Fibroblast of lung (primary cell): ENCODE results near the gene LCN15. TPM values are rescaled to one million over a fixed set of nuclear protein-coding genes. Genes with fewer than 3 reads are reported as not detected.

Source experiments
- DNase-seq, 2 donors: peaks; one replicate each; pipeline versions ENCODE4 v3.0.0 to v3.0.0-alpha.2; 2010; ENCODE audit warnings: low read depth in 2 of 2
- H2AFZ ChIP-seq: 2 replicates; pipeline ENCODE4 v1.5.1; 2012; ENCODE audit warnings: low read length, control low read depth, inconsistent platforms
- H3K27ac ChIP-seq: 2 replicates; pipeline ENCODE4 v1.5.1; 2011; ENCODE audit warnings: low read length, control low read depth; ENCODE audit not compliant: insufficient read depth
- H3K27me3 ChIP-seq: 2 replicates; pipeline ENCODE4 v1.5.1; 2011; ENCODE audit warnings: mild to moderate bottlenecking, low read length; ENCODE audit not compliant: control insufficient read depth, insufficient read depth
- H3K36me3 ChIP-seq: 2 replicates; pipeline ENCODE4 v1.5.1; 2011; ENCODE audit warnings: low read length; ENCODE audit not compliant: control insufficient read depth, insufficient read depth
- H3K4me1 ChIP-seq: 2 replicates; pipeline ENCODE4 v1.5.1; 2011; ENCODE audit warnings: low read length; ENCODE audit not compliant: control insufficient read depth, insufficient read depth; ENCODE audit errors: extremely low read depth
- H3K4me2 ChIP-seq: 2 replicates; pipeline ENCODE4 v1.5.1; 2011; ENCODE audit warnings: low read length, control low read depth; ENCODE audit not compliant: insufficient read depth; ENCODE audit errors: extremely low read depth
- H3K4me3 ChIP-seq, 4 experiments: fragments of 200-600 bp in 1 of 4; sonication (generic) in 1 of 4; replicated peaks in 1 of 4; 2 replicates each; pipeline ENCODE4 v1.5.1; 2011 to 2016; ENCODE audit warnings: low read length in 4 of 4, low read depth in 3 of 4, mild to moderate bottlenecking in 3 of 4, control low read depth in 2 of 4, inconsistent platforms in 1 of 4, mixed read lengths in 1 of 4; ENCODE audit not compliant: insufficient read depth in 1 of 4; ENCODE audit errors: control extremely low read depth in 1 of 4
- H3K79me2 ChIP-seq: 2 replicates; pipeline ENCODE4 v1.5.1; 2012; ENCODE audit warnings: mild to moderate bottlenecking, low read length, inconsistent platforms; ENCODE audit not compliant: control insufficient read depth, insufficient read depth
- H3K9ac ChIP-seq: 2 replicates; pipeline ENCODE4 v1.5.1; 2011; ENCODE audit warnings: mild to moderate bottlenecking, low read length, control low read depth; ENCODE audit not compliant: insufficient read depth
- H3K9me3 ChIP-seq: 2 replicates; pipeline ENCODE4 v1.5.1; 2012; ENCODE audit warnings: low read depth, low read length; ENCODE audit not compliant: control insufficient read depth, insufficient read depth
- H4K20me1 ChIP-seq: 2 replicates; pipeline ENCODE4 v1.5.1; 2011; ENCODE audit warnings: low read length; ENCODE audit not compliant: control insufficient read depth, insufficient read depth; ENCODE audit errors: extremely low read depth
- EZH2 ChIP-seq: IDR thresholded peaks from 2 replicates; pipeline ENCODE4 v1.5.1; 2012; ENCODE audit warnings: low read length, control low read depth, mild to moderate bottlenecking; ENCODE audit errors: missing control alignments
- polyA plus RNA-seq, 2 donors: library from polyadenylated mRNA; depleted of rRNA in 1 of 2; stranded (reverse) in 1 of 2; unstranded in 1 of 2; fragments of >200 nt; gene quantifications; 2 replicates each; pipeline ENCODE4 v1.2.1, GENCODE V29; 2011 to 2012; ENCODE audit warnings: missing spikeins in 1 of 2
- total RNA-seq: library from RNA; depleted of rRNA; stranded (reverse); fragments of >200 nt; gene quantifications from 2 replicates; pipeline ENCODE4 v1.2.1, GENCODE V29; 2014
- TF ChIP-seq, protein P1 (sequence below), 2 donors: IDR thresholded peaks in 1 of 2; conservative IDR thresholded peaks in 1 of 2; 1 replicate in 1 of 2; 2 replicates in 1 of 2; pipeline ENCODE4 v1.5.1; 2011 to 2012; ENCODE audit warnings: low read length in 2 of 2, control low read depth in 1 of 2, inconsistent platforms in 1 of 2, low read depth in 1 of 2, mild to moderate bottlenecking in 1 of 2

The LCN15 gene
- total and polyA plus RNA-seq, 2 donors (not counting 1 experiment from before 2014, with no cell fraction given) = not detected

DNA sequence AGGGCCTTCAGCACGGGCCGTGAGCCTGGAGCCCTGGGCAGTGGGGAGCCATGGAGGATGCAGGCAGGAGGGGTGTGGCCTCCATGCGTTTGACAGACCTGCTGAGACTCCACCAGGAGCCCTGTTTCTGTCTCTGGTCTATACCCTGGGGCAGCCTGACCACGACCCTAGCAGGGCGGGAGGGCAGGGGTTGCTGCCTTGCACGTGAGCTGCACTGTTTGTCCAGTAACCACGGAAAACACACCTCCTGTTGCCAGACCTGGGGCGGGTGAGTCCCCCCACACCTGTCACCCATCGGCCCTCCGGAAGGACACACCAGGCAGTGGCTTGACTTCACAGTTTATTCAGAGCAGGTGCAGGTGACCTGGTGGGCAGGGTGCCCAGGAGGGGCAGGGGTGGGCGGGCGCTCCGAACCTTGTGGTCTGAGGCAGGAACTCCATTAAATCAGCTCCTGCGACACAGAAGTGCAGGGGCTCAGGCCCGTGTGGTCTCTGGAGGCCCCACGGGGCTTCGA is 10.2 kb downstream of the LCN15 start:
- H3K4me2 ChIP-seq = no peak overlapping the region
- DNase-seq = no peak
- no peaks in the 10 kb centered on the region for H3K36me3 ChIP-seq
- no peak overlapping the region for H3K9ac ChIP-seq
- no peaks in the 10 kb centered on the region for H3K9me3 ChIP-seq
- no peaks in the 10 kb centered on the region for H3K79me2 ChIP-seq
- H3K27ac ChIP-seq = no peak overlapping the region
- no peak overlapping the region for H2AFZ ChIP-seq
- TF ChIP-seq, protein P1, sequence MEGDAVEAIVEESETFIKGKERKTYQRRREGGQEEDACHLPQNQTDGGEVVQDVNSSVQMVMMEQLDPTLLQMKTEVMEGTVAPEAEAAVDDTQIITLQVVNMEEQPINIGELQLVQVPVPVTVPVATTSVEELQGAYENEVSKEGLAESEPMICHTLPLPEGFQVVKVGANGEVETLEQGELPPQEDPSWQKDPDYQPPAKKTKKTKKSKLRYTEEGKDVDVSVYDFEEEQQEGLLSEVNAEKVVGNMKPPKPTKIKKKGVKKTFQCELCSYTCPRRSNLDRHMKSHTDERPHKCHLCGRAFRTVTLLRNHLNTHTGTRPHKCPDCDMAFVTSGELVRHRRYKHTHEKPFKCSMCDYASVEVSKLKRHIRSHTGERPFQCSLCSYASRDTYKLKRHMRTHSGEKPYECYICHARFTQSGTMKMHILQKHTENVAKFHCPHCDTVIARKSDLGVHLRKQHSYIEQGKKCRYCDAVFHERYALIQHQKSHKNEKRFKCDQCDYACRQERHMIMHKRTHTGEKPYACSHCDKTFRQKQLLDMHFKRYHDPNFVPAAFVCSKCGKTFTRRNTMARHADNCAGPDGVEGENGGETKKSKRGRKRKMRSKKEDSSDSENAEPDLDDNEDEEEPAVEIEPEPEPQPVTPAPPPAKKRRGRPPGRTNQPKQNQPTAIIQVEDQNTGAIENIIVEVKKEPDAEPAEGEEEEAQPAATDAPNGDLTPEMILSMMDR (conservative IDR thresholded peaks at IDR 0.05 in 1 of 2, IDR thresholded peaks at IDR 0.05 in 1 of 2; ENCODE audit: low read depth in 1 of 2, low read length in 2 of 2) = no peak
- TF ChIP-seq EZH2 = no peak
- no peak overlapping the region for H3K4me3 ChIP-seq
- H4K20me1 ChIP-seq = no peaks in the 10 kb centered on the region
- H3K4me1 ChIP-seq = no peaks in the 10 kb centered on the region
- no peaks in the 10 kb centered on the region for H3K27me3 ChIP-seq

DNA sequence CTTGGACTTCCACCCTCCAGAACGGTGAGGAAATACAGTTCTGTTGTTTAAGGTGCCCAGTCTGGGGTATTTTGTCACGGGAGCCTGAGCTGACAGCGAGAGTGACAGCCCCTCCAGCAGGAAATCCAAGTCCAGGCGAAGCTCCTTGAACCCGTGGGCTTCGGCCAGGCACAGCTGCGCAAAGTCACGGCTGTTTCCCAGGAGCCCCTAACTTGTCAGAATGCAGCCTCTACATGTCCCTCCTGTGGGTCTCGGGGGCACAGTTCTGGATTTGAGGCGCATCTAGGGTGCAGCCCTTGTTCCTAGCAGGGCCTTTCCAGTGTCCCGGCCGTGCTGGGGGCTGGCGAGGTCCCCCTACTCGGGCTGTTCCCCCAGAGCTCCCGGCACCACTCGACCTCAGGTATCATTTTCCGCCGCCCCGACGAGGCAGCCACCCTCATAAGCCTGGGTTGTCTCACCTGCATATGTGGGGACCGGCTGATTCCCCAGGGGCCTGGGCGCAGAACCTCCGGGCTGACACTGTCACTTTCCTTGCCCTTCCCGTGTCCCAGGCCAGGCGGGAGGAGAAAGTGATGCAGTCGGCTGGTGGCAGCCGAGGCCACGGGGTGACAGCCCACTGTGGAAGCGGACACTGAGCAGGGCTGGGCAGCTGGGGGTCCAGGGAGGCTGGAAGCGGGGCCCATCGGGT is 10.8 kb downstream of the LCN15 start:
- Histone ChIP-seq H2AFZ (no peak overlapping the region), H4K20me1 (no peaks in the 10 kb centered on the region), H3K36me3 (no peaks in the 10 kb centered on the region), H3K9me3 (no peaks in the 10 kb centered on the region), H3K27ac (no peak overlapping the region), H3K79me2 (no peaks in the 10 kb centered on the region), H3K4me2 (no peak overlapping the region), H3K4me1 (no peaks in the 10 kb centered on the region), H3K27me3 (no peaks in the 10 kb centered on the region), H3K9ac (no peak overlapping the region), H3K4me3 (no peak overlapping the region)
- no peak for DNase-seq
- no peak for TF ChIP-seq EZH2
- TF ChIP-seq, protein P1 (conservative IDR thresholded peaks at IDR 0.05 in 1 of 2, IDR thresholded peaks at IDR 0.05 in 1 of 2; ENCODE audit: low read depth in 1 of 2, low read length in 2 of 2) = no peak

DNA sequence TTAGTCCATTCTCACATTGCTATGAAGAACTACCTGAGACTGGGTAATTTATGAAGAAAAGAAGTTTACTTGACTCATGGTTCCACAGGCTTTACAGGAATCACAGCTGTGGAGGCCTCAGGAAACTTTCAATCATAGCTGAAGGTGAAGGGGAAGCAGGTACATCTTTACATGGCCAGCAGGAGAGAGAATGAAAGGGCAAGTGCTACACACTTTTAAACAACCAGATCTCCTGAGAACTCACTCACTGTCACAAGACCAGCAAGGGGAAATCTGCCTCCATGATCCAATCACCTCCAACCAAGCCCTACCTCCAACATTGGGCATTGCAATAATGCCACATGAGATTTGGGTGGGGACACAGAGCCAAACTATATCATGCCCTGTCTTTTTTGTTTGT is 12.5 kb downstream of the LCN15 start:
- Histone ChIP-seq H3K36me3 (no peaks in the 10 kb centered on the region), H3K27ac (no peak overlapping the region), H3K4me1 (no peaks in the 10 kb centered on the region), H3K4me3 (no peak overlapping the region), H3K79me2 (no peaks in the 10 kb centered on the region), H3K4me2 (no peak overlapping the region), H4K20me1 (no peaks in the 10 kb centered on the region), H2AFZ (no peak overlapping the region), H3K27me3 (no peaks in the 10 kb centered on the region), H3K9me3 (no peaks in the 10 kb centered on the region), H3K9ac (no peak overlapping the region)
- DNase-seq = no peak
- TF ChIP-seq, protein P1 (conservative IDR thresholded peaks at IDR 0.05 in 1 of 2, IDR thresholded peaks at IDR 0.05 in 1 of 2; ENCODE audit: low read depth in 1 of 2, low read length in 2 of 2) = no peak
- no peak for TF ChIP-seq EZH2
